COR-L47 (cell line): ENCODE results near the gene DNAJC10.
"Not testable (repeated sequence)": the region's sequence is repeated elsewhere in the genome, so short reads cannot be mapped to it uniquely, and the experiment has no call there.

ENCODE experiments used
- DNase-seq: peaks from one replicate; lab custom pipeline; 2025; lab: John Stamatoyannopoulos, UW

Gene DNAJC10

GRCh38 chr2:182715892-182716649, at the start of gene DNAJC10:
Gene DNAJC10 (plus strand): TSS chr2:182716257. CDS start chr2:182718087, 1,830 bp downstream.
- DNase-seq, result peak; percentile 88

- no peak for DNase-seq
Measured at GRCh38 chr2:182666674-182667314, 49.3 kb upstream of the DNAJC10 start.

- no peak for DNase-seq
Measured at GRCh38 chr2:182667315-182667695, 48.8 kb upstream of the DNAJC10 start.

- peak; percentile 88 for DNase-seq
Measured at GRCh38 chr2:182668671-182669070, 47.4 kb upstream of the DNAJC10 start.

GRCh38 chr2:182672466-182673165, 43.4 kb upstream of the DNAJC10 start:
- no peak for DNase-seq

- no peak for DNase-seq
Measured at GRCh38 chr2:182680837-182681236, 35.2 kb upstream of the DNAJC10 start.

- DNase-seq, result no peak
Measured at GRCh38 chr2:182682210-182682609, 33.8 kb upstream of the DNAJC10 start.

GRCh38 chr2:182685559-182685958, 30.5 kb upstream of the DNAJC10 start:
- no peak for DNase-seq

GRCh38 chr2:182686763-182687162, 29.3 kb upstream of the DNAJC10 start:
- DNase-seq, result not testable (repeated sequence)

- no peak for DNase-seq
Measured at GRCh38 chr2:182694189-182694588, 21.9 kb upstream of the DNAJC10 start.

- no peak for DNase-seq
Measured at GRCh38 chr2:182695776-182696175, 20.3 kb upstream of the DNAJC10 start.

- DNase-seq, result no peak
Measured at GRCh38 chr2:182698671-182699070, 17.4 kb upstream of the DNAJC10 start.

- DNase-seq, result no peak
Measured at GRCh38 chr2:182705761-182706160, 10.3 kb upstream of the DNAJC10 start.

- no peak for DNase-seq
Measured at GRCh38 chr2:182706751-182707150, 9.3 kb upstream of the DNAJC10 start.

GRCh38 chr2:182713601-182714000, 2.5 kb upstream of the DNAJC10 start:
- DNase-seq, result no peak

GRCh38 chr2:182715121-182715891, 751 bp upstream of the DNAJC10 start:
- DNase-seq, result no peak

- peak; percentile 35 for DNase-seq
Measured at GRCh38 chr2:182716650-182716979, 558 bp downstream of the DNAJC10 start.

- DNase-seq, result peak; percentile 5
Measured at GRCh38 chr2:182717416-182717815, 1.4 kb downstream of the DNAJC10 start.

- DNase-seq, result no peak
Measured at GRCh38 chr2:182717816-182718215, 1.8 kb downstream of the DNAJC10 start.

- no peak for DNase-seq
Measured at GRCh38 chr2:182718459-182718858, 2.4 kb downstream of the DNAJC10 start.

GRCh38 chr2:182719116-182719515, 3.1 kb downstream of the DNAJC10 start:
- DNase-seq, result not testable (repeated sequence)

- no peak for DNase-seq
Measured at GRCh38 chr2:182724656-182725055, 8.6 kb downstream of the DNAJC10 start.
